GM12875 (cell line): ENCODE data around the gene VPS9D1.
A peak's percentile ranks its signal among the peaks of the same experiment; 100 is the strongest.

Experiments used
- H3K4me3 ChIP-seq: one replicate; pipeline ENCODE4 v1.5.1; 2011; ENCODE audit warnings: low read depth, low read length, control low read depth
- CTCF ChIP-seq: IDR thresholded peaks from 2 replicates; pipeline ENCODE4 v1.5.1; 2011; ENCODE audit warnings: low read depth, mild to moderate bottlenecking, control low read depth, inconsistent platforms, low read length, moderate library complexity, borderline replicate concordance; ENCODE audit not compliant: insufficient read depth

Gene VPS9D1

GRCh38 chr16:89716916-89717687 is 3.6 kb downstream of the VPS9D1 start:
- no peak overlapping the region for H3K4me3 ChIP-seq
- TF ChIP-seq CTCF = no peak

DNA sequence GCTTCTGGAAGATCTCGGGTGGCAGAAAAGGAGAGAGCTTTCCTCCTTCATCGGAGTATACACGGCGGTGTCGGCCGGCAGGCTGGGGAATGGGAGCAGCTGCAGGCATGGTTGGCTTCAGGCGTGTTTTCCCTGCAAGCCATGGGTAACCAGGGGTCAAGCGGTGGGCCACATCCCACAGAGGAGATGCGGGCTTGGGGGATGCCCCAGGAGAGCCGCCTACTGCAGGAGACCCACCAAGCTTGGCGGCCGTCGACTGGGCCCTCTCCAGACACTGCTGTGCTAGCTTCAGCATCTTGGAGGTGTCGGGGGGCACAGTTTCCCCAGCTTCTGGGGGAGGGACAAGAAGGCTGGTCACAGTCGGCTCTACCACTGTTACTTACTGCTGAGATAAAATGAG is 4.2 kb downstream of the VPS9D1 start:
- H3K4me3 ChIP-seq = no peak overlapping the region
- no peak for TF ChIP-seq CTCF

GRCh38 chr16:89712274-89712781 is 8.4 kb downstream of the VPS9D1 start:
- no peak for TF ChIP-seq CTCF
- H3K4me3 ChIP-seq = peak overlapping the region; percentile 80

DNA sequence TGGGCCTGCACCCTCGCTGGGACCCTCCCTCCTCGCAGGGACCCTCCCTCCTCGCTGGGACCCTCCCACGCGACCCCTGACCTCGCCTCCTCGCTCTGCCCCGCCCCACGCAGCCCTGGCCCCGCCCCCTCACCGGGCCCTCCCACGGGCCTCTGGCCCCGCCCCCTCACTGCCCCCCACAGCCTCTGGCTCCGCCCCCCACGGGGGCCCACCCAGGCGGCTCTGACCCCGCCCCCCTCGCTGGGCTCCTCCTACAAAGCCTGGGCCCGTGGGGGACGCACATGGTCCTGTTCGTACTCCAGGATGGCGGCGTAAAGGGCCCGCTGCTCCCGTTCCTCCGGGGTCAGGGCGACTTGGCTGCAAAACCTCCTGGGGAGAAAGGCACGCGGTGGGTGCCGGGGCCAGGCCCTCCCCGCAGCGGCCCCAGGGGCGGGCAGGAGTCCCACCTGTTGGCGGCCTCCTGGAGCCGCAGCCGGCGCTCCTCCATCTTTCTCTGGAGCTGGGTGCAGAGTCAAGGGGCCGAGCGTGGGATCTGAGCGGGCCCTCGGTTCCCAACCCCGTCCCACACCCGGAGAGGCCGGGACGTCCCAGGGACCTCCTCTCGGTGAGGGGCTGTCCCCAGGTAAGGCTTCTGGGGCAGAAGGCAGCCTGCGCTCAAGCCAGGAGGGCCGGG is 9.0 kb downstream of the VPS9D1 start:
- TF ChIP-seq CTCF = no peak
- H3K4me3 ChIP-seq = peak overlapping the region; percentile 80

DNA sequence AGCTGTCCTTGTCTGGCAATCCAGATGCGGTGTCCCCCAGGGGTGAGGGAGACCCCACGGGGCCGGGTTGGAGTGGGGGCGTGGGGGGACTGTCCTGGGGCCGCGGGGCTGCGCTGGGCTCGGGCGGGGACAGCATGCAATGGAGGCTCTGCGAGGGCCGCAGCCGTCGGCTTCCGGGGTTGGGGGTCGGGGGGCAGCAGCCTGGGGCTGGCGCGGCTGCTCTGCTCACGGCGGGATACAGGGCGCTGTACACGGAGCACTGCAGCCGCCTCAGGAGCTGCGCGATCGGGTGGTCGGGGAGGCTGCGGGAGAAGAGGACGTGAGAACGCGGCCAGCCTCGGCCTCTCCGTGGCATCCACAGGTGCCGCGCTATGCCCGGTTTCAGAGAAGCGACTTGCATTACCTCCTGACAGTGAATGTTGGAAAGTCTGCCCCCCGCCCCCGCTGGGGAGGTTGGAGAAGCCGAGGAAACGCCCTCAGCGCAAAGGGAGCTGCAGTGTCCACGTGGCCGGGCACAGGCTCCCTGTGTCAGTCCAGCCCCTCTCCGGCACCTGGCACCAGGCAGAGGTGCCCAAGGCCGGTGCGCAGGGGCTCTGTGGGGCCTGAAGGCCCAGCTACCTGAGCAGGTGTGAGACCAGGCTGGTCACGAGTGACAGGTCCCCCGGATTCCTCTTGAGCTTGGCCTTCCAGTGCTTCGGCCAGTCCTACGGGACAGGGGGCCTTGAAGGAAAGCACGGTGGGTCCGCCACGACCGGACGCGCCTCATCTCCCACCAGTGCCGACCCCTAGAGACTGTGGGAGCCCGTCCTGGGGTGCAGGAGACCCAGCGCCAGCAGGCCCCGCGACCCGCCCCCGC is 9.8 kb downstream of the VPS9D1 start:
- H3K4me3 ChIP-seq = no peak overlapping the region
- TF ChIP-seq CTCF = no peak

DNA sequence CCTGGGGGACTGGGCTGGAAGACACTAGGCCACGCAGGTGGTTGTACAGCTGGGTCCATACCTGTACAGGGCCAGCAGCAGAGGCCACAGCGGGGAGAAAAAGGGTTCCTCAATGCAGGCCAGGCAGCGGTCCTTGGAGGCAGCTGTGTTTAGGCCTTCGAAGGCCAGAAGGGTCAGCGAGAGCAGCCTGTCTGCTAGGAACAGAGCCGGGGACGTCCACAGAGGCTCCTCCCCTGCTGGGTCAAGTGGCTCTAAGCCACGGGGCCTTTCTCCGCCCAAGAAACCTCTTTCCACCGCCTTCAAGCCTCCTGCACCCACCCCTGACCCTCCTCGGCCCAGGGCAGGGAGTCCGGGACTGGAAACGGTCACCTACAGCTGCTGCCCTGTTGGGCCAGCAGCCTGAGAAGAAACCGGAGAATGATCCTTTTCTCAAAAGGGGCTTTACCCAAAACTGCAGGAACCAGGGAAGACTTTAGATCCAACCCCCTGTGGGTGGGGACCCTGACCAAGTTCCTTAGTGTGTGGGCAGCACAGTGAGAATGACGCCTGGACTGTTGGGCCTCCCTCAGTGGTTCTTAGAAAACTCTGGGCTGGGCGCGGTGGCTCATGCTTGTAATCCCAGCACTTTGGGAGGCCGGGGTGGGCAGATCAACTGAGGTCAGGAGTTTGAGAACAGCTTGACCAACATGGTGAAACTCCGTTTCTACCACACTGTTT is 10.8 kb downstream of the VPS9D1 start:
- TF ChIP-seq CTCF = no peak
- H3K4me3 ChIP-seq = no peak overlapping the region
